Measurements from ENCODE around the gene WDPCP. TPM values are rescaled to one million over a fixed set of nuclear protein-coding genes. Genes with fewer than 3 reads are reported as not detected.
"Not testable (repeated sequence)": the region's sequence is repeated elsewhere in the genome, so short reads cannot be mapped to it uniquely, and the experiment has no call there.

Gene WDPCP
- total RNA-seq, 4 donors from 2014 or later = 15.9 to 18.5 (median 17.4) TPM

GRCh38 chr2:63301481-63301880 lies 286.8 kb downstream of the WDPCP start:
- no peak for DNase-seq (ENCODE audit: low spot score)
- no peak for ATAC-seq (ENCODE audit: low FRiP score)
- no peak for TF ChIP-seq CTCF (IDR thresholded peaks at IDR 0.05)

GRCh38 chr2:63300835-63301234 lies 287.4 kb downstream of the WDPCP start:
- ATAC-seq (ENCODE audit: low FRiP score) (no peak), DNase-seq (ENCODE audit: low spot score) (no peak)
- no peak for TF ChIP-seq CTCF (IDR thresholded peaks at IDR 0.05)

GRCh38 chr2:63287956-63288355 lies 300.3 kb downstream of the WDPCP start:
- no peak for DNase-seq (ENCODE audit: low spot score)
- no peak for TF ChIP-seq CTCF (IDR thresholded peaks at IDR 0.05)
- ATAC-seq (ENCODE audit: low FRiP score) = no peak

GRCh38 chr2:63286520-63286919 lies 301.8 kb downstream of the WDPCP start:
- not testable (repeated sequence) for ATAC-seq (ENCODE audit: low FRiP score); DNase-seq (ENCODE audit: low spot score)

- DNase-seq (ENCODE audit: low spot score) (no peak), ATAC-seq (ENCODE audit: low FRiP score) (no peak)
- no peak for TF ChIP-seq CTCF (IDR thresholded peaks at IDR 0.05)
These were observed 305.0 kb downstream of the WDPCP start for GRCh38 chr2:63283273-63283672.

GRCh38 chr2:63272560-63272959 lies 315.7 kb downstream of the WDPCP start:
- TF ChIP-seq CTCF (IDR thresholded peaks at IDR 0.05) = no peak
- DNase-seq (ENCODE audit: low spot score) (no peak), ATAC-seq (ENCODE audit: low FRiP score) (no peak)

GRCh38 chr2:63270717-63271116 lies 317.6 kb downstream of the WDPCP start:
- no peak for DNase-seq (ENCODE audit: low spot score)
- TF ChIP-seq CTCF (IDR thresholded peaks at IDR 0.05) = no peak
- no peak for ATAC-seq (ENCODE audit: low FRiP score)

- no peak for TF ChIP-seq CTCF (IDR thresholded peaks at IDR 0.05)
- DNase-seq (ENCODE audit: low spot score) (no peak), ATAC-seq (ENCODE audit: low FRiP score) (no peak)
These were observed 319.3 kb downstream of the WDPCP start for GRCh38 chr2:63268946-63269345.
